Urinary bladder (tissue), 4 donors: ENCODE results near the gene SPOCK1. TPM values are rescaled to one million over a fixed set of nuclear protein-coding genes. Genes with fewer than 3 reads are reported as not detected.

Experiments used
- DNase-seq: peaks from one replicate; pipeline ENCODE4 v3.0.0-alpha.2; 2015; ENCODE audit errors: extremely low spot score
- H3K27ac ChIP-seq: one replicate; pipeline ENCODE4 v1.5.1; 2013; ENCODE audit warnings: low read depth, mild to moderate bottlenecking, moderate library complexity
- H3K36me3 ChIP-seq: one replicate; pipeline ENCODE4 v1.6.1; 2013; ENCODE audit warnings: mild to moderate bottlenecking, moderate library complexity; ENCODE audit not compliant: insufficient read depth
- H3K4me1 ChIP-seq: one replicate; pipeline ENCODE4 v1.6.1; 2013; ENCODE audit warnings: mild to moderate bottlenecking, moderate library complexity; ENCODE audit not compliant: insufficient read depth
- H3K4me3 ChIP-seq: one replicate; pipeline ENCODE4 v1.5.1; 2013; ENCODE audit warnings: low read depth, low read length
- WGBS: extraction: QIAGEN DNeasy Blood & Tissue Kit; methylation state at CpG from one replicate; pipeline ENCODE4 v1.1.7; 2013; 5-methylcytosine and 5-hydroxymethylcytosine counted together
- polyA plus RNA-seq: library from polyadenylated mRNA; stranded (reverse); fragments of 200-250 nt; gene quantifications from one replicate; pipeline ENCODE4 v1.2.3, GENCODE V29; 2013
- total RNA-seq: library from RNA; depleted of rRNA; stranded (reverse); fragments of >200 nt; gene quantifications from one replicate; pipeline ENCODE4 v1.2.3, GENCODE V29; 2014
- donor health status: healthy with polysubstance abuse.
- donor health status: healthy.

The SPOCK1 gene
- total and polyA plus RNA-seq, 2 donors, result 8.9 to 11.2 TPM

DNA sequence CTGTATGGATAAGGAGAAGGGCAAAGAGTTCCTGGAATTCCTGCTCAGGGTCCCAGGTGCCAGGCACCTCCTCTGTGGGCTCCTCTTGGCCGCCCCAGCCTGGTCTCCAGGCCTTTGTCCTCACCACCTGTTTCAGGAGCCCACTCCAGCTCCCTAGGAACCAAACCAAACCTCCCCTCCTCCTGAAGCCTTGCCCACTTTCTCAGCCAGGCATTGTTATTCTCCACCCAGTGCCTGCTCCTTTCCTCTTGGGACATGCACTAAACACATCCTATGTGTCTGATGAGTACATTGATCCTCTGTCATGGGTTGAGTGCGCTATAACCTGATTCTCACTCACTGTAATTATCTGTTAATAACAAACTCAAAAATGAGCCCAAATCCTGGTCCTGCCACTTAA lies 189.8 kb downstream of the SPOCK1 start:
- 91% methylated on average over 2 of the region's 2 CpGs for WGBS
- H3K27ac ChIP-seq, result no peak overlapping the region
- no peaks in the 10 kb centered on the region for H3K36me3 ChIP-seq

DNA sequence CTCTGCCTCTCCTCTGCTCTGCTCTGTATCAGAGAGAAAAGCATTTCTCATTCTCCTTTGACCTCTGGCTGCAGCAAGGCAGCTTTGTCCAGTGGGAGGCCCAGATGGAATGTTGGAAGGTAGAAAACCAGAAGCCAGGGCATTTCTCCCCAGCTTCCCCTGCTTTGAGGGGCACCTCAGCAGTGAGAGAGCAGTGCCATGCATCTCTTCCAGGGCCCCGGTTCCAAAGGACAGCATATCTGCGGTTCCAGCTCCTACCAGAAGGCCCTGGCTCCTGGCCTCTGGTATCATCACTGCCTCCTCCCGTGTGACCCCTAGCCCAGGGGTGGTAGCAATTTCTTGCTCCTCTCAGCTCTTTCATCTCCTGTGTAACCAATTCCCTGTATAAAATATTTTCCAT lies 190.8 kb downstream of the SPOCK1 start:
- no peaks in the 10 kb centered on the region for H3K36me3 ChIP-seq
- H3K4me1 ChIP-seq, result no peaks in the 10 kb centered on the region
- H3K27ac ChIP-seq, result no peak overlapping the region
- WGBS, result 96% methylated on average over 3 of the region's 3 CpGs
- DNase-seq, result no peak
- H3K4me3 ChIP-seq, result no peak overlapping the region

More for the DNA sequence above, 189.8 kb downstream of the SPOCK1 start:
- Histone ChIP-seq H3K4me1 (no peaks in the 10 kb centered on the region), H3K4me3 (no peak overlapping the region)
- no peak for DNase-seq

DNA sequence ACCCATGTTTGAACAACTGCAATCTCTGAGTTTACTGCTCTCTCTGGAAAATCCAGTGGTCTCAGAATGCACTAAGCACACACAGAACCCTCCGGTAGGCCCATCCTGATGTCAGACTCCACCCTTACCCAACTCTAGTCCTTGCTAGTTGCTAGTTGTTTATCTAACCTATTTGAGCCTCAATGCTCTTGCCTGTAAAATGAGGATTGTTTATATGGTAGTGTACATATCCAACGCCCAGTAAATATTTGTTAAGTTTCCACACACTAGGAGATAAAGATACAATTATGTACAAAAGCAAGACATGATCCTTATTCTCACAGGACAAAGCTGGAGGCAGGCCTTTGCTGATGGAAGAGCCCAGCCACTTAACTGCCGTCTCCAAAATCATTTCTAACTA lies 192.2 kb downstream of the SPOCK1 start:
- Histone ChIP-seq H3K4me3 (no peak overlapping the region), H3K27ac (no peak overlapping the region), H3K4me1 (no peaks in the 10 kb centered on the region), H3K36me3 (no peaks in the 10 kb centered on the region)
- WGBS, result 64% methylated on average over 3 of the region's 3 CpGs
- no peak for DNase-seq

DNA sequence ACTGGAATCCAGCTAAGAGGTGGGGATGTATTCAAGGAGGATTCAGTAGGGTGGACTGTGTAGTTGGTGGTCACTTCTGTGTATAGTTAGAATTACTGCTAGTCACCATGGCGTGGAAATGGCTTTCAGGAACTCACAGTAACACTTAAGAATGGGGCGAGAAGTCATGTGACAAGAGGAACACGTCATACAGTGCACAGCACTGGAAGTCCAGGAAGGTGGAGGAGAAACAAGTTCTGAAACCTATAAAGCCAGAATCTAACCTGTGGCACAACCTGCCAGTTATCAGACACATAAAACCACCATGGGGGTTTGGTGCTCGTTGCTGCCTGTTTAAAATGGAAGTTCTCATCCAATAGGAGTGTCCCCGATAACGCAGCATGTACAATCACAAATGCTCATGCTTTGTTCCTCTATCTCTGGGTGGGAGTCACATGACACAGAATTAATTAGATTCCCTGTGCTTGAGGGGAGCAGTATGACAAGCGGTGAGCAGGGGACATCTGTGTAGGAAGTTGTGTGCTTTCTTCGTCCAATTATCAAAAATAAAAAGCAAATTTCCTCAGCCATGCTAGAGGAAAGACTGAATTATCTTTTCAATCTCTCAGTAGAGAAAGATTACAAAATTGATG lies 193.0 kb downstream of the SPOCK1 start:
- no peak overlapping the region for H3K4me3 ChIP-seq
- H3K27ac ChIP-seq, result no peak overlapping the region
- WGBS, result 87% methylated on average over 8 of the region's 8 CpGs
- DNase-seq, result no peak
- no peaks in the 10 kb centered on the region for H3K4me1 ChIP-seq
- H3K36me3 ChIP-seq, result no peaks in the 10 kb centered on the region

DNA sequence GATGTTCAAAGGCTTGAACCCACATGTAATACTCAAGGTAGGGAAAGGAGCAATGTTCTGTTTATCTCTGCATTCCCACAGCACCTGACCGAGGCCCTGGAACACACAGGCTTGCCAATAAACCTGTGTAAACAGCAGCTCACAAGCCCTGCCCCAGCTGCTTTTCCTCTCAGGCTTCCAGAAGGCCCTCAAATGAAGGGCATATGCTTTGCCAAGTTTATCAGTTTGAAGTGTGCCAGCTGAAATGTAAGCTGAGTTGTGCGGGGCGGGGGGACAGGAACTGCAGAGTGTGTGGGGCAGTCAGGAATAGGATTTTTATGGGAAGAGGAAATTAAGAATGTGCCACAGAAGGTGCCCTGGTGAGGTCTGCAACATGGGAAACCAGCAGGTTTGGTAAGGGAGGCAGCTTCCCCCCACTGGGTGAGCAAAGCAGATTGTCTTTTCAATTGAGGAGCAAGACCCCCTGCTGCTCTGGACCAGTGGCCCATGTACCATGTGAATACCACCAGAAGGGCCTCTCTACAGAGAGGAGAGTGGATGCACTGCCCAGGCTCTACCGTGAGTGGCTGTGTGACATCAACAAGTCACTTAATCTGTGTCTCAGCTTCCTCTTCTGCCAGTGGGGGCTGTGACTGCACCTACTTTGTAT lies 194.8 kb downstream of the SPOCK1 start:
- no peaks in the 10 kb centered on the region for H3K4me1 ChIP-seq
- DNase-seq, result no peak
- 56% methylated on average over 4 of the region's 4 CpGs for WGBS
- H3K36me3 ChIP-seq, result no peaks in the 10 kb centered on the region
- no peak overlapping the region for H3K27ac ChIP-seq
- no peak overlapping the region for H3K4me3 ChIP-seq

DNA sequence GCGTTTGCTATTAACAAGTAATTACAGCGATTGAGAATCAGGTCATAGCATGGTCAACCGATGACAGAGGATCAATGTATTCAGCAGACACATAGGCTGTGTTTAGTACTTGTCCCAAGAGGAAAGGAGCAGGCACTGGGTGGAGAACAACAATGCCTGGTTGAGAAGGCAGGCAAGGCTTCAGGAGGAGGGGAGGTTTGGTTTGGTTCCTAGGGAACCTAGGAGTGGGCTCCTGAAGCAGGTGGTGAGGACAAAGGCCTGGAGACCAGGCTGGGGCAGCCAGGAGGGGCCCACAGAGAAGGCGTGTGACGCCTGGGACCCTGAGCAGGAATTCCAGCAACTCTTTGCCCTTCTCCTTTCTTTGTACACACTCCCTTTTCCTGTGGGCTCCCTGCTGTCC lies 195.6 kb downstream of the SPOCK1 start:
- 90% methylated on average over 5 of the region's 5 CpGs for WGBS
- no peaks in the 10 kb centered on the region for H3K36me3 ChIP-seq
- no peak overlapping the region for H3K4me3 ChIP-seq
- H3K4me1 ChIP-seq, result no peaks in the 10 kb centered on the region
- no peak for DNase-seq
- no peak overlapping the region for H3K27ac ChIP-seq

DNA sequence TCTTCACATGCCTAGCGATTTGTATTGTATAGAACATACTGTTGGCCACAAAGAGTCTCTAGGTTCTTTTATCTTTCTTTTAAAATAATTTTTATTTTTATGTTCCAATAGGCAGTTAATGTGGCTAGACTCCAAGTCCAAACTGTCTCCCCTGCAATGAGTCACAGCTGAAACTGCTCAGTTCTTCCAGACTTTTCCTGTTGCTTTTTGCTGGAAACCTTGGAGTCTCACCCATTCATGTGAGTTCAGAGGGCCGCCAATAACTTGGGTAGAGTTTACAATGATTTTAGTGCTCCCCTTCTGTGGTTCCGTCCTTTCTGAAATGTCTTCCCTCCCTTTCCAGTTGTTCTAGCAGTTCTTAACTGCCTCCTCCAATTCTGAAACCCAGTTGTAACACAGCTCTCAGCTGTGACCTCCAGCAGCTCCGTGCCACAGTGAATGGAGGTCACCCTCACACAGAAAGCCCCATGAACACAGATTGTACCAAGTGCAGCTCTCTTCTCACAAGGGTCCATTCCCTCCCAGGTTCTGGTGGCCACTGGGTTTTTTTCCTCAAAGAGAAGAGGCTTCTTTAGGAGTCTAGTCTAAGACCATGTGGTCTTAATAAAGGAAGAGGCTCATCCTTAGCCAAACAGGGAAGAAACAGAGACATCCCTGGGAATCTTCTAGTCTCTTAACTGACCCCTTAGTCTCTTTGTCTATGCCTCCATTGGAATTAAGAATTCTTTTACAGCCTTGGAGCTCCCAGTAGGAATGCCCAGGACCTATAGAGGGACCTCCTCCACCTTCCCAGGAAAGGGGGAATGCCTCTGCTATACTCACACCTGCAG lies 198.5 kb downstream of the SPOCK1 start:
- WGBS, result 66% methylated on average over 4 of the region's 4 CpGs
- Histone ChIP-seq H3K27ac (no peak overlapping the region), H3K36me3 (no peaks in the 10 kb centered on the region), H3K4me1 (no peaks in the 10 kb centered on the region), H3K4me3 (no peak overlapping the region)
- no peak for DNase-seq

DNA sequence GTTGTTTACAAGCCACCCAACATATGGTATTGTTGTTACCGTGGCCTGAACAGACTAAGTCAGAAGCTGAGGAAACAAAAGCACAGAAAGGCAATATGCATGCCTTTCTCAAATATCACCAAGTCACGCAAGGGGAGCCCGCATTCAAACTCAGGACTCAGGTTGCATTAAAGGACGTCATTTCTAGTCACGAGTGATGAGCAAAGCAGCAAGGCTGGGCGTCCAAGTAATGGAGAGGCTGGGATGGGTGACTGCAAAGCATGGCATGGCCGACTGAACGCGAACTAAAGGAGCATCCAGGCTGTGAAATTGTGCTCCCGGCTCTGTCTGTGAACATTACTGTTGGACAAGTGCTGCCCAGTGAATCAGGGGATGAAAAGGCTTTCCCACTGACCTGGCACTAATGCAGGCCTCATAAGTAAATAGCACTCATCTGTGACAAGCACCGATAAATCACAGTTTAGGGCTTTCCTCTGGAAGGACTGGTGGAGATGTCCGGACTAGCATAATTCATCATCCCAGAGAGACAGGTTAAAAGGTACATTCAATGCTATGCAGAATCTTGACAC lies 202.8 kb downstream of the SPOCK1 start:
- H3K27ac ChIP-seq, result no peak overlapping the region
- no peak for DNase-seq
- WGBS, result 80% methylated on average over 12 of the region's 12 CpGs
- no peaks in the 10 kb centered on the region for H3K36me3 ChIP-seq
- no peak overlapping the region for H3K4me3 ChIP-seq
- no peaks in the 10 kb centered on the region for H3K4me1 ChIP-seq

DNA sequence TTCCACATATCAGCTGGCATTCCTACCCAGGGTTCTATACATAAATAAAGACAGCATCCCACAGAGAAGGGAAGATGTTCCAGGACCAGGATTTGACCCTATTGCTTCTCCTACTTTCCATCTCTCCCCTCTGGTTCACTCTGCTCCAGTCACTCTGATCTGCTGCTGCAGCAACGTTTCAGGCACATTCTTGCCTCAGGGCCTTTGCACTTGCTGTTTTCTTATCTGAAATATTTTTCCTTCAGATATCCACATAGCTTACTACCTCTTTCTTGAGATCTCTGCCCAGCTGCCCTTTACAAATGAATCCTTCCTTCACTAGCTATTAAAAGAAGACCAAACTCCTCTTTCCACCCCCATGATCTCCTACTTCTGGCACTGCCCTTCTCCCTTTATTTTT lies 204.5 kb downstream of the SPOCK1 start:
- H3K4me3 ChIP-seq, result no peak overlapping the region
- no peaks in the 10 kb centered on the region for H3K4me1 ChIP-seq
- no peak overlapping the region for H3K27ac ChIP-seq
- H3K36me3 ChIP-seq, result no peaks in the 10 kb centered on the region
- no peak for DNase-seq
- 81% methylated on average over 1 of the region's 1 CpG for WGBS

DNA sequence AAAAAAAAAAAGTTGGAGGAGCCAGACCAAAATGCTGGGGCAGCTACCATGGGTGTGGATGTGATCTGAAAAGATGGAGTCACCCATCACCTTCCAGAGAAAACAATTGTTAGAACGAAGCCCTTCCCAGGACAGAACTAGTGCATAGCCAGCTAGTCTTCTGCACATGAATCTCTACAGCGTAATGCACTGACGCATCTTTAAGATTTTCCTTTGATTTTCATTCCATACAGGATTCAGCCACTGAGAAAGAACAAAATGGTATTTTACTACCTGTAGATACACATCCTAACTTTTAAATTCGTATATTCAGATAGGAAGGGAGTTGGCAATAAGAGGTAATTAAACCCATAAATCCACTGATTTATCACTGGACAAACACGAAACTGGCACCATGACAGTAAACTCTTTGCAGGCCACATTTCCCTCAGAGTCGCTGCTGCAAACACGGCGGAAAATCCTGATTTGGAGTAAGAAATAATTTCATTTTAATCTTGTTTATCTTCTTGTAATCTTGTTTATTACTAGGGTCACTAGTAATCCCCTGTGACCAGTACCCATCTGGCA lies 206.6 kb downstream of the SPOCK1 start:
- DNase-seq, result peak; percentile 50
- H3K36me3 ChIP-seq, result no peaks in the 10 kb centered on the region
- WGBS, result 37% methylated on average over 8 of the region's 8 CpGs
- H3K4me1 ChIP-seq, result no peaks in the 10 kb centered on the region
- H3K4me3 ChIP-seq, result no peak overlapping the region
- H3K27ac ChIP-seq, result no peak overlapping the region

DNA sequence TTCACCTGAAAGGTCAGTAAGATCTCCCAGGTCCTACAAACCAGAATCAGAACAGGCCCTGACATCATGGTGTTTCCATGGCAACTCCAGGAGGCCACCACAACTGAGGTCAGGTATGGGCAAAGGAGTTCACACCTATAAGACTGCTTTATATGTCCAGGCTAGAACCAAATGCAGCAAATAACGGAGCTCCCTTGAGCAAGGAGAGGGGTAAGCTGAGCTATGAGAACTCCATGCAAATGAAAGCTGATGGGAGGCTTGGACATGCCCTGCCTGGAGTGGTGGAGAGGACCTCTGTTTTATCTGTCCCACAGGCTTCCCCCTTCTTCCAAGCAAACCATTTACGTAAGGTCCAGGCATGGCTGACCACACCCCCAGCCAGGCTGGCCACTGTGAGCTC lies 207.7 kb downstream of the SPOCK1 start:
- 38% methylated on average over 2 of the region's 2 CpGs for WGBS
- Histone ChIP-seq H3K36me3 (no peaks in the 10 kb centered on the region), H3K4me1 (no peaks in the 10 kb centered on the region), H3K4me3 (no peak overlapping the region), H3K27ac (no peak overlapping the region)
- DNase-seq, result no peak

DNA sequence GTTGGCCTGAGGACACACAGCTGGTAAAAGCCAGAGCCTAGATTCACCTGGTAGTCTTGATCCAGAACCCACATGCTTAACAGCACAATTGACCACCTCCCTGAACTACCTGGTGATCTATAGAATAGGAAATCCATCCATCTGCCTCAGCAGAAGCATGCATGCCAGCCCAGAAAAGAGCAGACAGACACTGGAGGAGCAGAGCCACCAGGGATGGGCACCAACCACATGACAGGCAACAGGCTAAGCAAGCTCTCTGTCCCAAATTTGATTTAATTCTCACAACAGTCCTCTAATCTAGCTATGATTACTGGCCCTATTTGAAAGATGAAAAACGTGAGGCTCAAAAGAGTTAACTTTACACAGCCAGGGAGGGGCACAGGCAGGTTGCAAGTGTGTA lies 208.1 kb downstream of the SPOCK1 start:
- WGBS, result 67% methylated on average over 1 of the region's 1 CpG
- no peaks in the 10 kb centered on the region for H3K36me3 ChIP-seq
- H3K4me1 ChIP-seq, result no peaks in the 10 kb centered on the region
- no peak for DNase-seq
- H3K27ac ChIP-seq, result no peak overlapping the region
- H3K4me3 ChIP-seq, result no peak overlapping the region

DNA sequence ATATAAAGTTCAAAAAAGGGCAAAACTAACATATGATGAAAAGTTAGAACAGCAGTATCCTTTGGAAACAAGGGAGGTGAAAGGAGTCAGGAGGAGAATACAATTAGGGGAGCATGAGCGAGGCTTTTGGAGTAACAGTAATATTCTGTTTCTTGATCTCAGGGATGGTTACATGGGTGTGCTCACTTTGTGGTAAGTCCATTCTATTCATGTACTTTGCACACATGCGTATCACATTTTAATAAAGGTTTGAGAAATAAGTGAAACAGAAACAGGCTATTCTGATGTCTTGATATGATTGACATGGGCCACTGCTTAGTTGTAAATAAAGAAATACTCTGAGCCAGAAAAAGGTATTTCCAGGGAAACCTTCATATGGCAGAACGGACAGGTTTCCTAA lies 208.8 kb downstream of the SPOCK1 start:
- no peak overlapping the region for H3K4me3 ChIP-seq
- 97% methylated on average over 3 of the region's 3 CpGs for WGBS
- DNase-seq, result no peak
- no peaks in the 10 kb centered on the region for H3K36me3 ChIP-seq
- no peaks in the 10 kb centered on the region for H3K4me1 ChIP-seq
- H3K27ac ChIP-seq, result no peak overlapping the region
